ENCODE measurements around the gene APOL6. TPM values are rescaled to one million over a fixed set of nuclear protein-coding genes. Genes with fewer than 3 reads are reported as not detected.
A peak's percentile ranks its signal among the peaks of the same experiment; 100 is the strongest.

APOL6 gene
- total RNA-seq (10 to 100 TPM; 33.4 to 99.8 (median 38.2) TPM), polyA plus RNA-seq (10 to 100 TPM; 18.8 to 22.5 TPM), total RNA-seq (261 reads per million, percentile 95 among the genes with 10 or more reads in this experiment)

GRCh38 chr22:35648066-35649025 is at the start of gene APOL6:
TSS of gene APOL6 (plus strand) at chr22:35648446. CDS start at chr22:35656426, 7,980 bp downstream.
- peak; percentile 80 for ATAC-seq
- DNase-seq = peak; percentile 31 to 81 (median 79)
- intact Hi-C loops (cut with micrococcal nuclease) = loop anchor here (1.0 to 5.0 kb wide), 5 partner anchors 12 to 881 kb away; partner anchors contain the start of genes EIF3D (in 1 of the 2) and TOM1 (in 1 of the 2)
- Mint-ChIP-seq H3K4me3 (peak within 1 kb of the TSS; percentile 95 to 100 (median 100)), H3K9me3 (peaks cover 0 to 6% (median 0%) of the 10 kb centered on the region in 11 donors), H3K36me3 (peaks cover 3 to 41% (median 18%) of the 10 kb centered on the region in 5 donors), H3K27me3 (no peaks in the 10 kb centered on the region), H3K4me1 (peaks cover 17 to 54% (median 41%) of the 10 kb centered on the region in 7 donors), H3K27ac (peak within 1 kb of the TSS; percentile 97 to 100 (median 100))
- Histone ChIP-seq H3K27ac (ENCODE audit: low read depth, low read length) (peak within 1 kb of the TSS; percentile 96), H3K9me3 (ENCODE audit: control insufficient read depth in 2 of 3, low read length in 3 of 3) (no peaks in the 10 kb centered on the region), H3K36me3 (ENCODE audit: control insufficient read depth in 2 of 3, insufficient read depth in 3 of 3, low read length in 3 of 3) (peaks cover 0 to 5% (median 3%) of the 10 kb centered on the region in 3 experiments), H3K27me3 (ENCODE audit: control insufficient read depth in 2 of 2, insufficient read depth in 2 of 2, low read length in 2 of 2) (no peaks in the 10 kb centered on the region), H3K4me1 (ENCODE audit: control insufficient read depth in 2 of 2, insufficient read depth in 2 of 2, low read length in 2 of 2) (peaks cover 27% of the 10 kb centered on the region in 2 donors), H3K4me3 (ENCODE audit: low read length) (peak within 1 kb of the TSS; percentile 93)
- CTCF ChIA-PET = interaction anchor here (0.5 to 1.2 kb wide), 6 partner anchors 13 to 690 kb away, joined by 3 to 5 read pairs (median 3); no protein-coding TSS in a partner anchor
- POLR2A ChIA-PET = interaction anchor here (0.5 to 7.0 kb wide), 14 partner anchors 11 to 591 kb away, joined by 3 to 96 read pairs (median 3); partner anchors contain the start of genes APOL2, APOL3 and TOM1

DNA sequence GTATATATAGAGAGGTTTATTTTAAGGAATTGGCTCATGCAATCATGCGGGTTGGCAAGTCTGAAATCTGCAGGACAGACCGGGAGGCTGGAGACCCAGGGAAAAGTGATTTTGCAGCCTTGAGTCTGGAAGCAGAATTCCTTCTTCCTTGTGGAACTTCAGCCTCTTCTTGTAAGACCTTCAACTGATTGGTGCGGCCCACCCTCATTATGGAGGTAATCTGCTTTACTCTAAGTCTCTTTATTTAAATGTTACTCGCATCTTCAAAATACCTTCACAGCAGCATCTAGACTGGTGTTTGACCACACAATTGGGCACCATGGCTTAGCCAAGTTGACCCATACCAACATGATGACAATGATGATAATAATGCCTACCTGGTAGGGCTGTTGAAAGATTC is 48.9 kb upstream of the APOL6 start:
- DNase-seq = no peak
- intact Hi-C loops (cut with micrococcal nuclease) = no loop called here
- Histone ChIP-seq H3K27me3 (ENCODE audit: control insufficient read depth in 2 of 2, insufficient read depth in 2 of 2, low read length in 2 of 2) (no peaks in the 10 kb centered on the region), H3K27ac (ENCODE audit: low read depth, low read length) (no peak overlapping the region), H3K36me3 (ENCODE audit: control insufficient read depth in 2 of 3, insufficient read depth in 3 of 3, low read length in 3 of 3) (no peaks in the 10 kb centered on the region), H3K4me3 (ENCODE audit: low read length) (no peak overlapping the region), H3K9me3 (ENCODE audit: control insufficient read depth in 2 of 3, low read length in 3 of 3) (no peaks in the 10 kb centered on the region), H3K4me1 (ENCODE audit: control insufficient read depth in 2 of 2, insufficient read depth in 2 of 2, low read length in 2 of 2) (no peaks in the 10 kb centered on the region)
- Mint-ChIP-seq H3K4me1 (peaks cover 0 to 1% (median 0%) of the 10 kb centered on the region in 7 donors), H3K9me3 (no peaks in the 10 kb centered on the region), H3K36me3 (no peaks in the 10 kb centered on the region), H3K27ac (no peak overlapping the region), H3K4me3 (no peak overlapping the region), H3K27me3 (peaks cover 0 to 4% (median 0%) of the 10 kb centered on the region in 5 donors)
- no peak for ATAC-seq
- ChIA-PET POLR2A (no interaction called here), CTCF (no interaction called here)

- Histone ChIP-seq H3K36me3 (ENCODE audit: control insufficient read depth in 2 of 3, insufficient read depth in 3 of 3, low read length in 3 of 3) (no peaks in the 10 kb centered on the region), H3K27me3 (ENCODE audit: control insufficient read depth in 2 of 2, insufficient read depth in 2 of 2, low read length in 2 of 2) (no peaks in the 10 kb centered on the region), H3K27ac (ENCODE audit: low read depth, low read length) (no peak overlapping the region), H3K4me3 (ENCODE audit: low read length) (no peak overlapping the region), H3K4me1 (ENCODE audit: control insufficient read depth in 2 of 2, insufficient read depth in 2 of 2, low read length in 2 of 2) (no peaks in the 10 kb centered on the region), H3K9me3 (ENCODE audit: control insufficient read depth in 2 of 3, low read length in 3 of 3) (no peaks in the 10 kb centered on the region)
- no peak overlapping the region for H3K4me3 Mint-ChIP-seq
- no peak for DNase-seq
- peak; percentile 36 for ATAC-seq
- ChIA-PET POLR2A (no interaction called here), CTCF (no interaction called here)
- H3K36me3 Mint-ChIP-seq = no peaks in the 10 kb centered on the region
- intact Hi-C loops (cut with micrococcal nuclease) = no loop called here
- peaks cover 0 to 4% (median 0%) of the 10 kb centered on the region in 5 donors for H3K27me3 Mint-ChIP-seq
- no peak overlapping the region for H3K27ac Mint-ChIP-seq
- peaks cover 0 to 1% (median 0%) of the 10 kb centered on the region in 7 donors for H3K4me1 Mint-ChIP-seq
- no peaks in the 10 kb centered on the region for H3K9me3 Mint-ChIP-seq
Measured at GRCh38 chr22:35600476-35600875, 47.8 kb upstream of the APOL6 start.

- ChIA-PET POLR2A (no interaction called here), CTCF (no interaction called here)
- Mint-ChIP-seq H3K4me1 (peaks cover 0 to 1% (median 0%) of the 10 kb centered on the region in 7 donors), H3K27ac (no peak overlapping the region), H3K27me3 (peaks cover 0 to 2% (median 1%) of the 10 kb centered on the region in 5 donors), H3K36me3 (no peaks in the 10 kb centered on the region), H3K4me3 (no peak overlapping the region), H3K9me3 (no peaks in the 10 kb centered on the region)
- no peak overlapping the region for H3K27ac ChIP-seq (ENCODE audit: low read depth, low read length)
- no peak overlapping the region for H3K4me3 ChIP-seq (ENCODE audit: low read length)
- no peaks in the 10 kb centered on the region for H3K4me1 ChIP-seq (ENCODE audit: control insufficient read depth in 2 of 2, insufficient read depth in 2 of 2, low read length in 2 of 2)
- H3K9me3 ChIP-seq (ENCODE audit: control insufficient read depth in 2 of 3, low read length in 3 of 3) = no peaks in the 10 kb centered on the region
- no peaks in the 10 kb centered on the region for H3K27me3 ChIP-seq (ENCODE audit: control insufficient read depth in 2 of 2, insufficient read depth in 2 of 2, low read length in 2 of 2)
- intact Hi-C loops (cut with micrococcal nuclease) = no loop called here
- no peak for DNase-seq
- ATAC-seq = no peak
- no peaks in the 10 kb centered on the region for H3K36me3 ChIP-seq (ENCODE audit: control insufficient read depth in 2 of 3, insufficient read depth in 3 of 3, low read length in 3 of 3)
Measured at GRCh38 chr22:35601013-35601580, 47.1 kb upstream of the APOL6 start.

DNA sequence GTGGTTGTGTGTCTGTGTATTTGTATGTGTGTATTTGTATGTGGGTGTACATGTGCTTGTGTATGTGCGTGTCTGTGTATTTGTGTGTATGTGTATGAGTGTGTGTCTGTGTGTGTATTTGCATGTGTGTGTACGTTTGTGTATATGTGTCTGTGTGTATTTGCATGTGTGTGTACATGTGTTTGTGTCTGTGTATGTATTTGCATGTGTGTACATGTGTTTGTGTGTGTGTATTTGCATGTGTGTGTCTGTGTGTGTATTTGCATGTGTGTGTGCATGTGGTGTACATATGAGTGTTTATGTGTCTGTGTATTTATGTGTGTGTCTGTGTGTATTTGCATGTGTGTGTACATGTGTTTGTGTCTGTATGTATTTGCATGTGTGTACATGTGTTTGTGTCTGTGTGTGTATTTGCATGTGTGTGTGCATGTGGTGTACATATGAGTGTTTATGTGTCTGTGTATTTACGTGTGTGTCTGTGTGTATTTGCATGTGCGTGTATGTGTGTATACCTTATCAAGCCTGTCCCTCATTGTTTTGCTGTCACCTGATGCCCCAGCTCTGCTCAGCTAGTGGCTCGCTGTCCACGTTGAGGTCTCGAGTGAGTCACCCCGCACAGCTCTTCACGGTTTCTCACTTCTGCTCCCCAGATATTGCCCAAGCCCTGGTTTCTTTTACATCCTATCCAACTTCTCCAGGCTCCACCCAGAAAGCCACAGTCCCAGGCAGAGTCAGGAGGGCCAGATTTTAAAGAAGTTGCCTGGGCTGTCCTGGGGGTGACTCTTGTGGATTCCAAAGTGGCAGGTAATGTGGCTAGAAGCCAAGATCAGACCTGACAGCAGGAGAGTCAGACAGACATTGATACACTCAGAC is 46.3 kb upstream of the APOL6 start:
- Histone ChIP-seq H3K9me3 (ENCODE audit: control insufficient read depth in 2 of 3, low read length in 3 of 3) (no peaks in the 10 kb centered on the region), H3K36me3 (ENCODE audit: control insufficient read depth in 2 of 3, insufficient read depth in 3 of 3, low read length in 3 of 3) (no peaks in the 10 kb centered on the region), H3K27me3 (ENCODE audit: control insufficient read depth in 2 of 2, insufficient read depth in 2 of 2, low read length in 2 of 2) (no peaks in the 10 kb centered on the region), H3K27ac (ENCODE audit: low read depth, low read length) (no peak overlapping the region), H3K4me1 (ENCODE audit: control insufficient read depth in 2 of 2, insufficient read depth in 2 of 2, low read length in 2 of 2) (no peaks in the 10 kb centered on the region), H3K4me3 (ENCODE audit: low read length) (no peak overlapping the region)
- H3K4me1 Mint-ChIP-seq = peaks cover 0 to 3% (median 0%) of the 10 kb centered on the region in 7 donors
- H3K27me3 Mint-ChIP-seq = peaks cover 0 to 10% (median 6%) of the 10 kb centered on the region in 5 donors
- H3K4me3 Mint-ChIP-seq = no peak overlapping the region
- H3K36me3 Mint-ChIP-seq = no peaks in the 10 kb centered on the region
- intact Hi-C loops (cut with micrococcal nuclease) = no loop called here
- no peaks in the 10 kb centered on the region for H3K9me3 Mint-ChIP-seq
- no peak overlapping the region for H3K27ac Mint-ChIP-seq
- CTCF ChIA-PET = no interaction called here
- peak; percentile 87 for ATAC-seq
- POLR2A ChIA-PET = no interaction called here
- DNase-seq = no peak
